Dermis blood vessel endothelial cell (primary cell): ENCODE measurements around the gene CNOT4. TPM values are rescaled to one million over a fixed set of nuclear protein-coding genes. Genes with fewer than 3 reads are reported as not detected.
A peak's percentile ranks its signal among the peaks of the same experiment; 100 is the strongest.
"Not testable (repeated sequence)": the region's sequence is repeated elsewhere in the genome, so short reads cannot be mapped to it uniquely, and the experiment has no call there.

Experiments
- DNase-seq: peaks from one replicate; pipeline ENCODE4 v3.0.0; 2010
- total RNA-seq: library from RNA; depleted of rRNA; stranded (reverse); fragments of >200 nt; gene quantifications from 2 replicates; pipeline ENCODE4 v1.2.3, GENCODE V29; 2014

The CNOT4 gene
- total RNA-seq, 1 donor from 2014 or later: 4.8 TPM

GRCh38 chr7:135355377-135356048 is 154.4 kb downstream of the CNOT4 start:
- no peak for DNase-seq

GRCh38 chr7:135353832-135354231 is 156.1 kb downstream of the CNOT4 start:
- no peak for DNase-seq

- peak; percentile 13 for DNase-seq
These were observed 157.6 kb downstream of the CNOT4 start for GRCh38 chr7:135352285-135352684.

- not testable (repeated sequence) for DNase-seq
These were observed 158.8 kb downstream of the CNOT4 start for GRCh38 chr7:135351070-135351469.

- no peak for DNase-seq
These were observed 160.2 kb downstream of the CNOT4 start for GRCh38 chr7:135349746-135350145.

- DNase-seq: no peak
These were observed 161.4 kb downstream of the CNOT4 start for GRCh38 chr7:135348493-135348892.

- no peak for DNase-seq
These were observed 166.5 kb downstream of the CNOT4 start for GRCh38 chr7:135343361-135343760.

GRCh38 chr7:135342887-135343286 is 167.0 kb downstream of the CNOT4 start:
- no peak for DNase-seq

GRCh38 chr7:135341049-135341448 is 168.9 kb downstream of the CNOT4 start:
- DNase-seq: no peak

- no peak for DNase-seq
These were observed 171.8 kb downstream of the CNOT4 start for GRCh38 chr7:135337977-135338550.

GRCh38 chr7:135337506-135337905 is 172.4 kb downstream of the CNOT4 start:
- DNase-seq: no peak

GRCh38 chr7:135335628-135336139 is 174.2 kb downstream of the CNOT4 start:
- peak; percentile 82 for DNase-seq

GRCh38 chr7:135334830-135335543 is 174.9 kb downstream of the CNOT4 start:
- peak; percentile 53 for DNase-seq

GRCh38 chr7:135333946-135334345 is 176.0 kb downstream of the CNOT4 start:
- no peak for DNase-seq

- DNase-seq: no peak
These were observed 176.7 kb downstream of the CNOT4 start for GRCh38 chr7:135333200-135333599.

- no peak for DNase-seq
These were observed 179.8 kb downstream of the CNOT4 start for GRCh38 chr7:135330088-135330487.

- DNase-seq: no peak
These were observed 181.4 kb downstream of the CNOT4 start for GRCh38 chr7:135328526-135328925.

GRCh38 chr7:135328053-135328452 is 181.8 kb downstream of the CNOT4 start:
- no peak for DNase-seq

- no peak for DNase-seq
These were observed 182.4 kb downstream of the CNOT4 start for GRCh38 chr7:135327458-135327857.

- peak; percentile 14 for DNase-seq
These were observed 183.1 kb downstream of the CNOT4 start for GRCh38 chr7:135326636-135327280.

- no peak for DNase-seq
These were observed 187.1 kb downstream of the CNOT4 start for GRCh38 chr7:135322571-135323340.

- DNase-seq: peak; percentile 63
These were observed 188.3 kb downstream of the CNOT4 start for GRCh38 chr7:135321556-135321955.
